Panc1 (cell line): ENCODE measurements around the gene SLC1A2. TPM values are rescaled to one million over a fixed set of nuclear protein-coding genes. Genes with fewer than 3 reads are reported as not detected.
A peak's percentile ranks its signal among the peaks of the same experiment; 100 is the strongest.

Experiments
- ATAC-seq: fragments of 200-7000 bp; cut with Tn5 transposase; 2 replicates; pipeline ENCODE4 v1.9.1; 2020; ENCODE audit warnings: mild to moderate bottlenecking, moderate library complexity
- BruUV-seq: library from RNA; stranded (reverse); fragments of 400-500 nt; replicated peaks from 2 replicates; lab custom pipeline; 2021; lab: Mats Ljungman, UMichigan
- CTCF ChIA-PET: fragments of 300-600 bp; sonication (Branson Sonifier 250); formaldehyde crosslinking; loops from one replicate; lab custom pipeline; 2022; ENCODE audit warnings: antibody characterized with exemption; lab: Charles Lee
- POLR2A ChIA-PET: fragments of 300-600 bp; sonication (Branson Sonifier 250); formaldehyde crosslinking; loops from one replicate; lab custom pipeline; 2022; ENCODE audit warnings: antibody characterized with exemption; lab: Charles Lee
- DNase-seq: peaks from one replicate; pipeline ENCODE4 v3.0.0-alpha.2; 2010; ENCODE audit warnings: low read depth, low spot score
- H3K27ac ChIP-seq: 2 replicates; pipeline ENCODE4 v1.5.1; 2011; ENCODE audit warnings: mild to moderate bottlenecking, low read length, inconsistent platforms
- H3K27me3 ChIP-seq: fragments of 200-500 bp; sonication (Bioruptor generic); 2 replicates; pipeline ENCODE4 v1.6.0; 2014; ENCODE audit warnings: low read length, inconsistent platforms; ENCODE audit not compliant: control insufficient read depth, insufficient read depth
- H3K36me3 ChIP-seq: fragments of 200-500 bp; sonication (Bioruptor generic); 2 replicates; pipeline ENCODE4 v1.5.1; 2014; ENCODE audit warnings: inconsistent platforms, mild to moderate bottlenecking, low read length, moderate library complexity; ENCODE audit not compliant: control insufficient read depth, insufficient read depth
- H3K4me1 ChIP-seq: 2 replicates; pipeline ENCODE4 v1.5.1; 2011; ENCODE audit warnings: inconsistent platforms, mild to moderate bottlenecking, low read length, moderate library complexity; ENCODE audit not compliant: control insufficient read depth, insufficient read depth
- H3K4me3 ChIP-seq, 2 experiments: 2 replicates each; pipeline ENCODE4 v1.5.1; 2011 to 2012; ENCODE audit warnings: low read depth in 2 of 2, low read length in 2 of 2, mild to moderate bottlenecking in 2 of 2, inconsistent platforms in 1 of 2, moderate library complexity in 1 of 2
- H3K9me3 ChIP-seq: fragments of 200-500 bp; sonication (Bioruptor generic); 2 replicates; pipeline ENCODE4 v1.5.1; 2014; ENCODE audit warnings: low read depth, mild to moderate bottlenecking, inconsistent platforms, low read length, moderate library complexity; ENCODE audit not compliant: control insufficient read depth, insufficient read depth
- POLR2AphosphoS5 ChIP-seq: IDR thresholded peaks from 2 replicates; pipeline ENCODE4 v1.6.1; 2012; ENCODE audit warnings: mild to moderate bottlenecking, low read depth, low read length, moderate library complexity
- SIN3A ChIP-seq: IDR thresholded peaks from 2 replicates; pipeline ENCODE4 v1.6.1; 2012; ENCODE audit warnings: low read depth, mild to moderate bottlenecking, low read length, moderate library complexity, borderline replicate concordance; ENCODE audit not compliant: insufficient read depth
- TCF7L2 ChIP-seq: IDR thresholded peaks from 2 replicates; pipeline ENCODE4 v1.6.1; 2011; ENCODE audit warnings: mild to moderate bottlenecking, low read depth, low read length, inconsistent platforms
- in situ Hi-C: cut with HindIII; loops from 2 replicates; pipeline ENCODE4 v1.10.0; 2016; ENCODE audit warnings: low sequenced_read_pairs, low pct_unique_long_range_greater_than_20kb
- intact Hi-C: fragments of 100-400 bp; cut with micrococcal nuclease; formaldehyde crosslinking; loops from one replicate; pipeline ENCODE4 v1.10.0; 2022; ENCODE audit not compliant: unreplicated experiment
- total RNA-seq: library from RNA; stranded (reverse); gene quantifications from one replicate; pipeline ENCODE4 v1.2.1, GENCODE V29; 2021; ENCODE audit not compliant: unreplicated experiment
- TF ChIP-seq, protein P1 (sequence below): fragments of 450-650 bp; IDR thresholded peaks from 2 replicates; pipeline ENCODE4 v1.5.1; 2017; ENCODE audit warnings: mild to moderate bottlenecking
- TF ChIP-seq, protein P2 (sequence below), 2 experiments: IDR thresholded peaks; 2 replicates each; pipeline ENCODE4 v1.6.1; 2011 to 2012; ENCODE audit warnings: low read depth in 2 of 2, control low read depth in 1 of 2, low read length in 1 of 2, mild to moderate bottlenecking in 1 of 2, moderate library complexity in 1 of 2; ENCODE audit not compliant: insufficient read depth in 1 of 2

Gene SLC1A2
- total RNA-seq, 1 experiment from 2014 or later: 0.21 TPM

DNA sequence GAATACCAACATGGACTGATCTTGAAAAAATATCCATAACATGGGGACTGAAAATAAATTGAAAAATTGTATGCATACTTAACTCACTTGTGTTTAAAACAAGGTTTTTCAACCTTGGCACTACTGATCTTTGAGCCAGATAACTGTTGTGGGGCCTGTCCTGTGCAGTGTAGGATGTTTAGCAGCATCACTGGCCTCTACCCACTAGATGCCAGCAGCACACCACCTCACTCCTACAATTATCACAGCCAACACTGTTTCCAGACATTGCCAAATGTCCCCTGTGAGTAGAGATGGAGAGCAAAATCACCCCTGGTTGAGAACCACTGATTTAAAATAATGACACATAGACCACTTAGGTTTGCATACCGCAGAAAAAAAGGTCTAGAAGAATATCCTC lies 45.0 kb upstream of the SLC1A2 start:
- TF ChIP-seq TCF7L2: no peak
- no peak for TF ChIP-seq SIN3A
- TF ChIP-seq, protein P1, sequence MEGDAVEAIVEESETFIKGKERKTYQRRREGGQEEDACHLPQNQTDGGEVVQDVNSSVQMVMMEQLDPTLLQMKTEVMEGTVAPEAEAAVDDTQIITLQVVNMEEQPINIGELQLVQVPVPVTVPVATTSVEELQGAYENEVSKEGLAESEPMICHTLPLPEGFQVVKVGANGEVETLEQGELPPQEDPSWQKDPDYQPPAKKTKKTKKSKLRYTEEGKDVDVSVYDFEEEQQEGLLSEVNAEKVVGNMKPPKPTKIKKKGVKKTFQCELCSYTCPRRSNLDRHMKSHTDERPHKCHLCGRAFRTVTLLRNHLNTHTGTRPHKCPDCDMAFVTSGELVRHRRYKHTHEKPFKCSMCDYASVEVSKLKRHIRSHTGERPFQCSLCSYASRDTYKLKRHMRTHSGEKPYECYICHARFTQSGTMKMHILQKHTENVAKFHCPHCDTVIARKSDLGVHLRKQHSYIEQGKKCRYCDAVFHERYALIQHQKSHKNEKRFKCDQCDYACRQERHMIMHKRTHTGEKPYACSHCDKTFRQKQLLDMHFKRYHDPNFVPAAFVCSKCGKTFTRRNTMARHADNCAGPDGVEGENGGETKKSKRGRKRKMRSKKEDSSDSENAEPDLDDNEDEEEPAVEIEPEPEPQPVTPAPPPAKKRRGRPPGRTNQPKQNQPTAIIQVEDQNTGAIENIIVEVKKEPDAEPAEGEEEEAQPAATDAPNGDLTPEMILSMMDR: peak; percentile 51
- no TSS peak for BruUV-seq
- ChIA-PET POLR2A (no interaction called here), CTCF (no interaction called here)
- H3K36me3 ChIP-seq: no peaks in the 10 kb centered on the region
- intact Hi-C loops: no loop called here
- ATAC-seq: no peak
- no peak overlapping the region for H3K27ac ChIP-seq
- DNase-seq: no peak
- peaks cover 29% of the 10 kb centered on the region for H3K27me3 ChIP-seq
- no peaks in the 10 kb centered on the region for H3K9me3 ChIP-seq
- H3K4me3 ChIP-seq: no peak overlapping the region
- no peaks in the 10 kb centered on the region for H3K4me1 ChIP-seq
- in situ Hi-C loops: no loop called here

DNA sequence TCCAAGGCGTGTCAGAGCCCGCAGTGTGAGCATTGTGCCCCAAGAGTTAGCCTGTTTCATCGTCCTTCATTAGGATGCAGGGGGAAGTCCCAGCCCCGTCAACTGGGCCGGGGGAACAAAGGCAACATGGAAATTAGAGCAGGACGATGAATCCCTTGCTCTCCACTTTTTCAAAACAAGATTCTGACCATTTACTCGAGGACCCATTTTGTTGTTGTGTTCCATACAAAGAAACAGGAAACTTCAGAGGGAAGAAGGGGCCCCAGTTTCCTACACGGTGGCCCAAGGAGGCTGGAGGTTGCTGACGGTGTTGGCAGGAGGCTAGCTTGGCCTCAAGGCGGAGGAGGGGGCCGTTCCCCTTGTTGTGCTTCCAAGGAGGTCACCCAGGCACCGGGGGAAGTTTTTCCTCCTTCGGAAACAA lies 44.0 kb upstream of the SLC1A2 start:
- Histone ChIP-seq H3K4me3 (no peak overlapping the region), H3K9me3 (no peaks in the 10 kb centered on the region), H3K27me3 (peaks cover 33% of the 10 kb centered on the region), H3K27ac (no peak overlapping the region), H3K36me3 (no peaks in the 10 kb centered on the region), H3K4me1 (no peaks in the 10 kb centered on the region)
- intact Hi-C loops: no loop called here
- ATAC-seq (no peak), DNase-seq (no peak)
- ChIA-PET POLR2A (no interaction called here), CTCF (no interaction called here)
- in situ Hi-C loops: no loop called here
- BruUV-seq: no TSS peak
- TF ChIP-seq POLR2AphosphoS5 (no peak), TCF7L2 (no peak), SIN3A (no peak)
- TF ChIP-seq, protein P1: no peak
- TF ChIP-seq, protein P2, sequence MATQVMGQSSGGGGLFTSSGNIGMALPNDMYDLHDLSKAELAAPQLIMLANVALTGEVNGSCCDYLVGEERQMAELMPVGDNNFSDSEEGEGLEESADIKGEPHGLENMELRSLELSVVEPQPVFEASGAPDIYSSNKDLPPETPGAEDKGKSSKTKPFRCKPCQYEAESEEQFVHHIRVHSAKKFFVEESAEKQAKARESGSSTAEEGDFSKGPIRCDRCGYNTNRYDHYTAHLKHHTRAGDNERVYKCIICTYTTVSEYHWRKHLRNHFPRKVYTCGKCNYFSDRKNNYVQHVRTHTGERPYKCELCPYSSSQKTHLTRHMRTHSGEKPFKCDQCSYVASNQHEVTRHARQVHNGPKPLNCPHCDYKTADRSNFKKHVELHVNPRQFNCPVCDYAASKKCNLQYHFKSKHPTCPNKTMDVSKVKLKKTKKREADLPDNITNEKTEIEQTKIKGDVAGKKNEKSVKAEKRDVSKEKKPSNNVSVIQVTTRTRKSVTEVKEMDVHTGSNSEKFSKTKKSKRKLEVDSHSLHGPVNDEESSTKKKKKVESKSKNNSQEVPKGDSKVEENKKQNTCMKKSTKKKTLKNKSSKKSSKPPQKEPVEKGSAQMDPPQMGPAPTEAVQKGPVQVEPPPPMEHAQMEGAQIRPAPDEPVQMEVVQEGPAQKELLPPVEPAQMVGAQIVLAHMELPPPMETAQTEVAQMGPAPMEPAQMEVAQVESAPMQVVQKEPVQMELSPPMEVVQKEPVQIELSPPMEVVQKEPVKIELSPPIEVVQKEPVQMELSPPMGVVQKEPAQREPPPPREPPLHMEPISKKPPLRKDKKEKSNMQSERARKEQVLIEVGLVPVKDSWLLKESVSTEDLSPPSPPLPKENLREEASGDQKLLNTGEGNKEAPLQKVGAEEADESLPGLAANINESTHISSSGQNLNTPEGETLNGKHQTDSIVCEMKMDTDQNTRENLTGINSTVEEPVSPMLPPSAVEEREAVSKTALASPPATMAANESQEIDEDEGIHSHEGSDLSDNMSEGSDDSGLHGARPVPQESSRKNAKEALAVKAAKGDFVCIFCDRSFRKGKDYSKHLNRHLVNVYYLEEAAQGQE (IDR thresholded peaks at IDR 0.05; ENCODE audit: insufficient read depth in 1 of 2, low read depth in 2 of 2, low read length in 1 of 2): no peak
